Measurements from ENCODE around the gene SAP25.
"Not testable (repeated sequence)": the region's sequence is repeated elsewhere in the genome, so short reads cannot be mapped to it uniquely, and the experiment has no call there.

Gene SAP25

DNA sequence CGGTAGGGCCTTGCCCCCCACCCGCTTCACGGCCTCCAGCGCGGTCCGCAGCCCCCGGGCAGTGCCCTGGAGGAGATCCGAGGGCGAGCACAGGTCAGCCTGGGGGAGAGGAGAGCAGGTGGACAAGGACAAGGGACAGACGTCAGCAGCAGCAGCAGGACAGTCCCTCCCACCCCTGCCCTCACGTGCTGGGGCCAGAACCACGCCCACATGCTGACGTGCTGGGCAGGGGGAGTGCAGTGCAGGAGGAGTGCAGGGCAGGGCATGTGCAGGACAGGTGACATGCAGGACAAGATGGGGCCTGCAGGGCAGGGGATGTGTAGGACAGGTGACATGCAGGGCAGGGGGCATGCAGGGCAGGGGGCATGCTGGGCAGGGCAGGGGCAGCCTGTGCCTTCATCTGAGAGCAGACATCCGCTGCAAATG, 1.5 kb upstream of the SAP25 start:
- no peak for DNase-seq

GRCh38 chr7:100574362-100575205, 884 bp upstream of the SAP25 start:
- no peak for DNase-seq

DNA sequence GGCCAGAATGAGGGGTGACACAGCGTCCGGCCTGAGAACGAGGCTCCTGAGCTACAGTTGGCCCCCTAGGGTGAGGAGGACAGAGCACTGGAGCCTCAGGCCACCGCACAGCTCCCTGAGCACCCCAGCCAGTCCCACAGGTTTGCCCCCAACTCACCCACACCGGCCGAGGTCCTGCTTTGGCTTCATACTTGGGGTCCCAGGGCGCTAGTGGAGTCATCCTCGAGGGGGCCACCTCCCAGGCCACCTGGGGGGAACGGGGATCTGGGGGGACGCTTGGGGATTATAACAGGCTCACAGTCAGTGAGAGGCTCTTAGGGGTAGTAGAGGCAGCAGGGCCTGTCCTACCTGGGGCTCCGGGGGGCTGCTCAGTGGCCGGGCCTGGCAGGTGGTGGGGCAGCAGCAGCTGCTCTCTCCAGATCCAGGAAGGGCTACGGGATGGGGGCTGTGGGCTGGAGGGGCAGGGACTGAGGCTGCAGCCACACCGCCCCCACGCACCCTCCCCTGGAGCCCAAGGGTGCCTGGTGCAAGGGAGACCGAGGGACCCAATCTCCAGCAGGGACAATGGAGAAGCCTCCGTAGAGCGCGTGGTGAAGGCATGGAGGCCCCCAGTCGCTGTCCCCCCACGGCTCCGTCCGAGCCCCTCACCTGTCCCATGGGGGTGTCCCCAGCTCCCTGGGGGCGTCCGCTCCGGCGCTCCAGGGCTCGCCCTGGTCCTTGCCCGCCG, 588 bp downstream of the SAP25 start:
- no peak for DNase-seq

DNA sequence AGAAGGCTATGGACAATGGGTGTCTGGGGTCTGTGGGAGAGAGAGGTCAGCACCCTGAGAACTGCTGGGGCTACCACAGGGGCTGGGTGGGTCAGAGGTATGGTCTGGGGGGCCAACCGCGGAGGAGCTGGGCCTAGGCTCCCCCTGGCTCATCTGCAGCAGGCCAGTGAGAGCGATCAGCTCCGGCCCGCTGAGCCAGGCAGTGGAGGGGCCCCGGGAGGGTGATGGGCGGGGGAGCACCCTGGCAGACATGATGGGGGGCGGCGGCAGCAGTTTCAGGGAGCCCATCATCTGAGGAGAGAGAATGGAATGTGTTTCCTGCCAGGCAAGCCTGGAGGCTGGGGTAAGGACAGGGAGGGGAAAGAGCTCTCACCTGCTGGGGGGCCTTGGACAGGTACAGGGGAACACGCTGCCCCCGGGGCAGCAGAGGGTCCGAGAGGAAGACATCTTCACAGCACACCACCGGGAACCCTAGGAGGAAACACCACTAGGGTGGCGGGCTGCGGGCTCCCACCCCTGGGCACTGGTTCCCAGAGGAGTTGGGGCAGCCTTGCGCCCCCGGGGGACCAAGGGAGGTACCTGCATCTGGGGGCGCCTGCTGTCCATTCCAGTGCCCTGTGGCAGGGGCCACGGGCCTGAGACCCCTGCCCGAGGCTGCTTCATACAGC, 1.3 kb downstream of the SAP25 start:
- no peak for DNase-seq

GRCh38 chr7:100571829-100572116, 1.9 kb downstream of the SAP25 start:
- no peak for DNase-seq

GRCh38 chr7:100570954-100571828, 2.5 kb downstream of the SAP25 start:
- no peak for DNase-seq

DNA sequence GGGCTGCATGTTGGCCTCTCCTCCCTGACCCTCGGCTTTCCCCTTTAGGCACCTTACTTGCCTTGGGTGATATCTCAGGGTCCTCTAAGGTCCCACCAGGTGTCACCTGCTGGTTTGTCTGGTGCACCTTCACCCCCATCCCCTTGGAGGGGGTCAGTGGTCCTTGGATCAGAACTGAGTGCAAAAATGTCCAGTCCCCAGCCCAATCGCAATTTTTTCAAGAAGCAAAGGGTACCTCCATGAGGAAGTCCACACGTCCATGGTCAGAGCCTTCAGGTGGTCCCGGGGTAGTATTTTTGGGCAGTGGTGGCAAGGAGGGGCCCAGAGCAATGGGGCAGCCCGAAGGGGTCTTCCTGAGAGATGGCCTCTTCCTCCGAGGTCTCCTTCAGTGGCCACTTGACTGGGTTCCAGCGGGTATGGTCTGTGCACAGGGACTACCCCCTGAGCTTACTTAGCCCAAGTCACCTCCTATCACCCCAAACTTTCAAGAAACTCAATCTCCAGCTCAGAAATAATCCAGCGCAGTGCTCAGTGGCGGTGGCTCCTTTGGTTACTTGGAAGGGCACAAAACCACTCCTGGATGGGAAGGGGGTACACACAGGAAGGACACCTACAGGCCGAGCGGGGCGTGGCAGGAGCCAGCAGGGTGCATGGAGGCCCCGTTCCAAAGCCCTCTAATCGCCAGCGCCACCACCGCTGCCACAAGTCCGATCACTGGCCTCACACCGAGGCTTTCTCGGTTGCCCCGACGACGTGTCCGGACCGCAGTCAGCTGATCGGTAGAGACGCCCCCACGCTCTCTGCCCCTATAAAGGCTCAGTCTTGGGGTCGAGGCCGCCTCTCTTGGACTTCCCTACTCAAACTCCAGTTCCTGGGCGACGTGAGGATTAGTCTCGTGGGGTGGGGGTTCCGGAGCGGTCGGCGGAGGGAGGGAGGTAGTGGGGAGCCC, 4.5 kb downstream of the SAP25 start:
- no peak for DNase-seq

- no peak for DNase-seq
These were observed 5.4 kb downstream of the SAP25 start for GRCh38 chr7:100568176-100568895.

- DNase-seq = no peak
These were observed 5.9 kb downstream of the SAP25 start for GRCh38 chr7:100567751-100568175.

DNA sequence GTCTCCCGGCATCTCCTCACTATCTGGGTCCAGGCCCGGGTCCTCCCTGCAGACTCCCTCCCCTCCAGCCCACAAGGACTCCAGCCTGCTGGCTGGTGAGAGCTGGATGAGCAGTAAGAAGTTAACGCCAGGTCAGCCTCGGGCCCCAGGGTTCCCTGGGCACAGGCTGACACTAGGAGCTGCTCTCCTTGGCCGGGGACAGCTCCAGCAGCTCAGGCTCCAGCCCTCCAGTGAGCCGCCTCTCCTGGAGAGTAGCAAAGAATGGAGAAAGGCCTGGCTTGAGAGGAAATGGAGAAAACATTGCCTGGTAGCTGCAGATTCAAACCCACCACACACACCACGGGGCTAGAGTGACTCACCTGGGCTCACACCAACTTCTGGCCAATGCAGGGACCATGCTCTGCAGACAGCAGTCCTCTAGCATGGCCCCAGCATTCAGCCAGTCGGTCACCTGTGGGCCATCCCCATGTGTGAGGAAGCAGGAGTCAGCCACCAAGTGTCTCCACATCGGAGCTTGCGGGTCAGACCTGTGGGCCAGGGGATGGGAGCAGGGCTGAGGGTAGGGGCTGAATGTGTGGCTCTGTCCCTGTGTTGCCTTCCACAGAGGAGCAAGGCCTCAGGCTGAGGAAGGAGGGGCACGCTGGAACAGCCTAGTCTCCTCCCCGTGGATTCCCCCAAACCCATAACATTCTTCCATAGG, 6.5 kb downstream of the SAP25 start:
- no peak for DNase-seq

GRCh38 chr7:100566018-100566531, 7.6 kb downstream of the SAP25 start:
- DNase-seq = no peak

DNA sequence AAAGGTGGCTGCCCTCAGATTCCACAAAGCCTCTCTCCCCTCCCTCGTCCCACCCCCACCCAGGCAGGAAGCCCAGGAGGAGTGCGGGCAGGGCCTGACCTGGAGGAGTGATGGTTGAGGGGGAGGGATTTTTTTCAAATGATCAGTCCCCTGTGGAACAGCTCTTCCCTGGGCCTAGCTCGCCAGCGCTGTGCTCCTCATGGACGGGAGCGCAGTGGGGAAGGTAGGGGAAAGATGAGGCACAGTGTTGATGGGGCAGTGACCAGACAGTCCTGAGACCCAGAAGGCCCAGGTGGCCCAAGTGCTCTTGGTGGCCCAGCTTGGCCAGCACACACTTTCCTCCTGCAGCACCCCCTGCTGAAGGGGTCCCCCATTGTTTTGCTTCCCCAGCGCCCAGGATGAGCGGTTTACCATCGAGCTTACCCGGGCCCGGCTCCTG, 8.5 kb downstream of the SAP25 start:
- DNase-seq = no peak

DNA sequence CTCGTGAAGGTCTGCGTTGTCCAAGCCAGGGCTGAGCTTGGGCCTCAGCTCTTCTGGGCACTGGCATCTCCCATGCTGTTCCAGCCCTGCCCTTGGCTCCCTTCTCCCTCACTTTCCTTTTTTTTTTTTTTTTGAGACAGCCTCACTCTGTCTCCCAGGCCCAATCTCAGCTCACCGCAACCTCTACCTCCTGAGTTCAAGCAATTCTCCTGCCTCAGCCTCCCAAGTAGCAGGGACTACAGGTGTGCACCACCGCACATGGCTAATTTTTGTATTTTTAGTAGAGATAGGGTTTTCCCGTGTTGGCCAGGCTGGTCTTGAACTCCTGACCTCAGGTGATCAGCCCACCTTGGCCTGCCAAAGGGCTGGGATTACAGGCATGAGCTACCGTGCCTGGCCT, 9.3 kb downstream of the SAP25 start:
- DNase-seq = not testable (repeated sequence)

- no peak for DNase-seq
These were observed 9.8 kb downstream of the SAP25 start for GRCh38 chr7:100563809-100564400.

DNA sequence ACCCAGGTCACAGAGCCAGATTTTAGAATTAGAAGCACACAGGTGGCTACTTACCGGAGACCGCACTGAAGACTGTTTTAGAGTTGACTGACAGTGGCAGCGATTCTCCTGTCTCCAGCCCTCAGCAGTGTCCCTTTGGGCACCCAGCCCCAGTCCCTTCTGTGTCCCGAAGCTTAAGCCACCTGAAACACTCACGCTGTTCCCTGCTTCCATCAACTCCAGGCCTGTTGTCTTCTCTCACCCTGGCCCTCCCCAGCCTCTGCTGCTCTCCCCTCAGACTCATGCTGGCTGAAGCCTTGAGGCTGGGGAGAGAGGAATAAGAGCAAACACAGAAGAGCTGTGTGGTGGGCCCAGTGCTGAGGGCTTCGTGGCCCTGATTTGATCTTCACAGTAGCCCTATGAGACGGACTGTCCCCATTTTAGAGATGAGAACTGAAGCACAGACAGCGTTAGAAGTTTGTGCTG, 10.6 kb downstream of the SAP25 start:
- no peak for DNase-seq

GRCh38 chr7:100562195-100563099, 11.3 kb downstream of the SAP25 start:
- DNase-seq = no peak

DNA sequence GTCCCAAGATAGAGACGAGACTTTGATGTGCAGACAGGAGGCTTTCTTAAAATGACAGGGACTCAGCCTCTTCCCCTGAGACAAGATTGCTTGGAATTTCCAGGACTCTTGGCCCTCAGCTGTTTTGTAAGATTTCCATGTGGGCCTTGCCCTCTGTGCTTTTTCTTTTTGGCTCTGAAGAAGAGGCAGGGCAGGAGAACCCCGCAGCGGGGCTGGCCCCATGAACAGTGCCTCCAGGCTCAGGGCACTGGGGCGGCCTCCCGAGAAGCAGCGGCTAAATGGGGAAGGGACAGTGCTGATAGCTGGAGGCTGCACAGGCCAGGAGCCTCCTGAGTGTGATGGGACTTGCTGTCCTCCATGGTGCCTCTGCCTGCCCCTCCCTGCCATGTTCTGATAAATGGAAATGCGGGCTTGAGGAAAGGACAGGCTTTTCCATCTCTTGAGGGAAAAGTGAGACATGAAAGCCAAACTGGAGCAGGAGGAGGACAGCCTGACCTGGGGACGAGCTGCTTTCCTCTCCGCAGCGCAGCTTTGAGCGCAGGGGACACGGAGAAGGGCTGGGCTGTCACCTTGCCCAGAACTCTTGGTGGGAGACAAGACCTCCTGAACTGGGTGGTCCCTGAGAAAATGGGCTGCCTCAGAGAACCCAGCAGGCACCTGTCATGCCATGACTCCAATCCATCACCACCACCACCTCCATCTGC, 12.1 kb downstream of the SAP25 start:
- no peak for DNase-seq

GRCh38 chr7:100559127-100559526, 14.6 kb downstream of the SAP25 start:
- no peak for DNase-seq
